Thoracic aorta (tissue), 2 donors: ENCODE measurements around the gene AQP6. TPM values are rescaled to one million over a fixed set of nuclear protein-coding genes. Genes with fewer than 3 reads are reported as not detected.

Experiments
- ATAC-seq: fragments of 150-250 bp; one replicate; pipeline ENCODE4 v1.8.0; 2017; ENCODE audit warnings: low read depth; ENCODE audit not compliant: insufficient number of reproducible peaks, low FRiP score
- DNase-seq: peaks from one replicate; pipeline ENCODE4 v3.0.0-alpha.2; 2020; ENCODE audit warnings: low spot score
- H3K27ac ChIP-seq, 2 donors: fragments of 200-600 bp; sonication (generic); 1 replicate in 1 of 2; 2 replicates in 1 of 2; pipeline ENCODE4 v1.5.1; 2016; ENCODE audit warnings: mild to moderate bottlenecking in 2 of 2, moderate library complexity in 2 of 2
- H3K27me3 ChIP-seq: fragments of 200-600 bp; sonication (generic); replicated peaks from 2 replicates; pipeline ENCODE4 v1.6.0; 2016; ENCODE audit warnings: mild to moderate bottlenecking; ENCODE audit not compliant: insufficient read depth
- H3K36me3 ChIP-seq: fragments of 200-600 bp; sonication (generic); one replicate; pipeline ENCODE4 v1.5.1; 2016
- H3K4me1 ChIP-seq, 2 donors: fragments of 200-600 bp; sonication (generic); 1 replicate in 1 of 2; 2 replicates in 1 of 2; pipeline versions ENCODE4 v1.5.1 to v1.6.0; 2016; ENCODE audit warnings: low read depth in 2 of 2, mild to moderate bottlenecking in 1 of 2; ENCODE audit not compliant: control insufficient read depth in 1 of 2
- H3K4me3 ChIP-seq: fragments of 200-600 bp; sonication (generic); 2 replicates; pipeline ENCODE4 v1.5.1; 2016; ENCODE audit warnings: mild to moderate bottlenecking
- H3K9me3 ChIP-seq: fragments of 200-600 bp; sonication (generic); 2 replicates; pipeline ENCODE4 v1.5.1; 2016
- CTCF ChIP-seq: fragments of 200-600 bp; sonication (generic); IDR thresholded peaks from one replicate; pipeline ENCODE4 v1.5.1; 2019; ENCODE audit warnings: antibody characterized with exemption
- total RNA-seq, 2 donors: library from RNA; depleted of rRNA; stranded (reverse); fragments of >200 nt; gene quantifications; one replicate each; pipeline versions ENCODE4 v1.1.0 to v1.2.3, GENCODE V29; 2016

AQP6 gene
- total RNA-seq, 2 donors from 2014 or later: not detected

DNA sequence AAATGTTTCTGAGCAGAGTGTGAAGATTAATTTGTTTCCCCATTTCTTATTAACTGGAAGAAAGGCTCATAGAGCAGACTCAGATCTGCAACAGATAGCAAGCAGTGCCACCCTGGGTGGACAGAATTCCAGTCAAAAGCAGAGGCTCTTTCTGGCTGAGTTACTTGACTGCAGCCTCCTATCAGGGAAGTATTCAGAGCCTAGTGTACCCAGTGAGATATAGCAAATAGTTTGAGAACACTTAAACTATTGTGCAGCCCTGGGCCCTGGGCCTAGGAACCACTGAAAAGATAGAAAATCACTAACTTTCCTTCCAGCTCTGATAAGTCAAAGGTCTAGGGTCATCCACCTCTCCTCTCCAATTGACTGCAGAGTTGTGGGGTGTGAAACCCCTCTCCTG, 33.4 kb upstream of the AQP6 start:
- Histone ChIP-seq H3K27me3 (no peaks in the 10 kb centered on the region), H3K4me3 (no peak overlapping the region), H3K9me3 (no peaks in the 10 kb centered on the region), H3K4me1 (no peaks in the 10 kb centered on the region), H3K27ac (no peak overlapping the region), H3K36me3 (no peaks in the 10 kb centered on the region)
- ATAC-seq: no peak
- TF ChIP-seq CTCF: no peak
- no peak for DNase-seq

DNA sequence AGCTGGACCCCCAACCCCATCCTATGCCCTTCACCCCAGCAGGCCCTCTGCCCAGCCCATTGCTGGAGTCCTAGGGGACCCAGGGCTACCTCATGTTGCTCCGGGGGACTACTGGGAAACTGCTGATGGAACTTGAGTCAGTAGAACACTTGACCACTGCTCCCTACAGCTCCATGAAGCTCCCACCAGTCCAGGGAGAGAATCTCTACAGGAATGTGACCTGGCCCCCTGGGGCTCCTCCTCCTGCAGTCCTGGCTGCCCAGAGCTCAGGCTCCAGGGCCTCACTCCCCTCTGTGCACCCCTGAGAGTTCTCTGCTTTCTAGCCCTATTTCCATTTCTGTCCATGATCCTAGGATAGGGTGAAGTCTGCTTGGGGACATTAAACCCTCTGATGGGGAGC, 33.0 kb upstream of the AQP6 start:
- ATAC-seq (no peak), DNase-seq (no peak)
- Histone ChIP-seq H3K27ac (no peak overlapping the region), H3K9me3 (no peaks in the 10 kb centered on the region), H3K27me3 (no peaks in the 10 kb centered on the region), H3K36me3 (no peaks in the 10 kb centered on the region), H3K4me3 (no peak overlapping the region), H3K4me1 (no peaks in the 10 kb centered on the region)
- TF ChIP-seq CTCF: no peak

GRCh38 chr12:49941556-49942511, 30.9 kb upstream of the AQP6 start:
- ATAC-seq (no peak), DNase-seq (no peak)
- H3K4me3 ChIP-seq: no peak overlapping the region
- no peaks in the 10 kb centered on the region for H3K36me3 ChIP-seq
- TF ChIP-seq CTCF: no peak
- no peaks in the 10 kb centered on the region for H3K27me3 ChIP-seq
- no peaks in the 10 kb centered on the region for H3K9me3 ChIP-seq
- no peak overlapping the region for H3K27ac ChIP-seq
- no peaks in the 10 kb centered on the region for H3K4me1 ChIP-seq

DNA sequence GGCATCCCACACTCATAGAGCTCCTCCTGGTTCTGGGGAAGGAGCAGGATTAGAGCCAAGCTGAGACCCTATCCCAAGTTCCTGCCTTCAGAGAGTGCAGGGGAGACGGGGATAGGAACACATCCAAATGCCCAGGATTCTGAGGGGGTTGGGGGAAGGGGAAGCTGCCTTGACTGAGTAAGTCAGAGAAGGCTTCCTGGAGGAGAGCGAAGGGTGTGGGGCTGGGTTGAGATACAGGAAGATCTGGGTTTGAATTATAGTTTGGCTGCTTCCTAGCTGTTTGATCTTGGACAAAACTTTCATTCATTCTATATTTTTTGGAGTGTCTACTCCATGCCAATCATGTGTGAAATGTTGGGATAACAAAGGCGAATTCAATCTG, 30.2 kb upstream of the AQP6 start:
- H3K27me3 ChIP-seq: no peaks in the 10 kb centered on the region
- H3K4me3 ChIP-seq: no peak overlapping the region
- no peaks in the 10 kb centered on the region for H3K36me3 ChIP-seq
- TF ChIP-seq CTCF: no peak
- no peak overlapping the region for H3K27ac ChIP-seq
- H3K4me1 ChIP-seq: no peaks in the 10 kb centered on the region
- DNase-seq: no peak
- ATAC-seq: no peak
- no peaks in the 10 kb centered on the region for H3K9me3 ChIP-seq

- no peak for ATAC-seq
- H3K9me3 ChIP-seq: no peaks in the 10 kb centered on the region
- no peak for TF ChIP-seq CTCF
- DNase-seq: no peak
- no peak overlapping the region for H3K4me3 ChIP-seq
- no peaks in the 10 kb centered on the region for H3K27me3 ChIP-seq
- H3K4me1 ChIP-seq: no peaks in the 10 kb centered on the region
- no peak overlapping the region for H3K27ac ChIP-seq
- no peaks in the 10 kb centered on the region for H3K36me3 ChIP-seq
These were observed 29.7 kb upstream of the AQP6 start for GRCh38 chr12:49942921-49943624.
